ENCODE measurements around the gene HYAL1.
"Not testable (repeated sequence)": the region's sequence is repeated elsewhere in the genome, so short reads cannot be mapped to it uniquely, and the experiment has no call there.

The HYAL1 gene

DNA sequence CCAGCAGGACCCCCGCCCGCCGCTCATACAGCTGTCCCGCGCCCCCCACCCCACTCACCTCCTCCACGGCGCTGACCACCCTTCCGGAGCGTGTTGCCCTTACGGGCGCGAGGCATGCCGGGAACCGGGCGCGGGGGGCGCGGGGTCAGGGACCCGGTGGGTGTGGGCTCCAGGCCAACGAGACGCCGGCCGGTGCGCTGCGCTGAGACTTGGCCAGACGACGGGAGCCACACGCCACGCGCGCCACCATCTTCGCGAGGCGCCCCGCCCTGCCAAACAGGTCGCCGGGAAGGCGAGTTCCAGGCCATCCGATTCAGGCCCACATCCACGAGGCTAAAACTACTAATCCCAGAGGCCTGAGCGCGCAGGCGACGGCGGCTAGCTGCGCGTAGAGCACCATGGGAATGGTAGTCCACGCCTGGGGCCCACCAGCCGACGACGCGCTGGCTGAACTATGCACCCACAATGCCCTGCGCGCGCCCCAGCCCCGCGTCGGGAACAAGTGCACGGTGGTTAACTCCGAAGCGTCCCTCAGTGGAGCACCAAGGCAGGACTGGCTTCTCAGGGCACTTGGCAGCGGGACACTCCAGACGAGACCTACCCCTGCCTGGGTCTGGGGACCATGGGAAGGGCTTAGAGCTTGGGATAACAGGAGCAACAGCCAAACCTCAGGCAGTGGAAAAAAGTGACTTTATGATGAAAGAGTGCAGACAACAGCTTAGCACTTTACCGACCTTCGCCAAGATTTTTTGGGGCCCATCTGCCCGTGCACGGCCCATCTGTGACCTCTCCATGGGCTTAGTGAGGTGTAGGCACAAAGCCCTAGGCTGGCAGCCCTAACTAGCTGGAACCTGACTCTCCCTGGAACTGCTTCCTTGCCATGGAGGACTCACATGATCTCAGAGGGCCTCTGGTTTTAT lies 11.0 kb downstream of the HYAL1 start, which contains the start of gene IFRD2:
TSS of gene IFRD2 (minus strand) at position 271 of the 920 bp plus-strand sequence. CDS start at position 116, 155 bp downstream.
- TF ChIP-seq CTCF (IDR thresholded peaks at IDR 0.05) (no peak), ZFX (IDR thresholded peaks at IDR 0.05; ENCODE audit: borderline replicate concordance) (no peak)
- peak within 1 kb of the TSS; percentile 89 for H3K27ac ChIP-seq

DNA sequence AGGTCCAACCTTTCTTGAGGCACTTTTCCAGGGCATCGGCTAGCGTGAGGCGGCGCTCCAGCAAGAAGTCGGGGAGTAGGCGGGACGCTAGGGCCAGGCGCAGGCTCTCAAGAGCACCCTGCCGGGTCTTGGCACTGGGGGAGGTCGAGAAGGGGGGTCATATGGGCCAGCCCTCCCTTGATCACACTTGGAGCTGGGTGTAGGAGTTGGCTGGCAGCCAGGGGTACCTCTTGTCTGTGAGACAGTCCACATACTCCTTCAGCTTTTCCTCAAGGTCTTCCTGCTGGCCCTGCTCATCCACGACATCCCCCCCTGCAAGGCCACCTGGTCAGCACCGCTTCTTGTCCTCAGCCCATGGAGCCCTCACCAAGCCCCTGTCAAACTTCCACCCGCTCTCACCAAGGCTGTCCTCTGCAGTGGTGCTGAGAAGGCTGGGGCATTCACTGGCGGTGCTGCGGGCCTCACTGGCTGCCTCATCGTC lies 13.2 kb downstream of the HYAL1 start:
- TF ChIP-seq ZFX (IDR thresholded peaks at IDR 0.05; ENCODE audit: borderline replicate concordance) (no peak), CTCF (IDR thresholded peaks at IDR 0.05) (no peak)
- peak overlapping the region; percentile 89; the same call in 1 of the 2 replicates for H3K27ac ChIP-seq

DNA sequence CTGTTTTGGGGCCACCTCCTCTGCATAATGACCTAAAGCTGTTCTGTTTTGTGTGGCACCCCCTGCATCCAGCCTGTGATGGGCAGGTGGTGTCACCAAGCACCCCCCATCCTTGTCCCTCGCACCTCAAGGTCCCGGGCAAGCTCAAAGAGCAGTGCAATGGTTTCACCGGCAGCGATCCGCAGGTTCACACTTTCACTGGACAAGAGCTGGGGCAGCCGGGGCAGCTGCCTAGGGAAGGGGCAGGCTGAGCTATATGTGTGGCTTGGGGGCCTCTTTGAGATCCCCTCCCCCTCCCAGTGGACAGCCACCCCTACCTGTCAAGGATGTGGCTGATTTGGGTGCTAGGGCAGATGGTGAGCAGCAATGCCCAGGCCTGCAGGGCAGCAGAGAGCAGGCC lies 14.2 kb downstream of the HYAL1 start:
- TF ChIP-seq ZFX (IDR thresholded peaks at IDR 0.05; ENCODE audit: borderline replicate concordance) = no peak
- no peak for TF ChIP-seq CTCF (IDR thresholded peaks at IDR 0.05)
- H3K27ac ChIP-seq = no peak overlapping the region

DNA sequence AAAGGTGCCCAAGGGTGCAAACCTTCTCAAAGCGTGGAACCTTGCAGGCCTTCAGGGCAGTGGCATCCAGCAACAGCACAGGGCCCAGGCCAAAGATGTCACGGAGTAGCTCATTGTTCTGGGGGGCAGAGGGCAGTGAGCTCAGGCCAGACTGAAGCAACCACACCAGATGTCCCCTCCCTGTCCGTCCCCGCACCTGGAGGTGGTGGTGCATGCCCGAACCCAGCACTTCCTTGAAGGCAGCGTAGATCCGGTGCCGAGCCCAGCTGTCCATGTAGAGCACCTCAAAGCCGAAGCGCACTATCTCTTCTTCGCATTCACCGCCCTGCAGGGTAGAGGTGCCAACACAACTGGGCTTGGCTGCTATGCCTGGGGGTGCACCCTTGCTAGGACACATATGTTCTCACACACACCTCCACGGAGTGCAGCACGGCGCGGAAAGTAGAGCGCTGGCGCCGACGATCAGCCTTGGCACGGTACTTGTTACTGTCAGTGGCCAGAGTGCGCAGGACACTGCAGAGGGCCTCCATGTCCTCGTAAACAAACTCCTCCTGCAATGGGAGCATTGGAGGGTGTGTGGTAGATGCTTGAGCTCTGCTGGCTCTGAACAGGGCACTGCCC lies 14.9 kb downstream of the HYAL1 start:
- TF ChIP-seq CTCF (IDR thresholded peaks at IDR 0.05) (no peak), ZFX (IDR thresholded peaks at IDR 0.05; ENCODE audit: borderline replicate concordance) (no peak)
- no peak overlapping the region for H3K27ac ChIP-seq

- no peak overlapping the region for H3K27ac ChIP-seq
- TF ChIP-seq CTCF (IDR thresholded peaks at IDR 0.05) (no peak), ZFX (IDR thresholded peaks at IDR 0.05; ENCODE audit: borderline replicate concordance) (no peak)
These were observed 16.1 kb downstream of the HYAL1 start for GRCh38 chr3:50287262-50287661.

DNA sequence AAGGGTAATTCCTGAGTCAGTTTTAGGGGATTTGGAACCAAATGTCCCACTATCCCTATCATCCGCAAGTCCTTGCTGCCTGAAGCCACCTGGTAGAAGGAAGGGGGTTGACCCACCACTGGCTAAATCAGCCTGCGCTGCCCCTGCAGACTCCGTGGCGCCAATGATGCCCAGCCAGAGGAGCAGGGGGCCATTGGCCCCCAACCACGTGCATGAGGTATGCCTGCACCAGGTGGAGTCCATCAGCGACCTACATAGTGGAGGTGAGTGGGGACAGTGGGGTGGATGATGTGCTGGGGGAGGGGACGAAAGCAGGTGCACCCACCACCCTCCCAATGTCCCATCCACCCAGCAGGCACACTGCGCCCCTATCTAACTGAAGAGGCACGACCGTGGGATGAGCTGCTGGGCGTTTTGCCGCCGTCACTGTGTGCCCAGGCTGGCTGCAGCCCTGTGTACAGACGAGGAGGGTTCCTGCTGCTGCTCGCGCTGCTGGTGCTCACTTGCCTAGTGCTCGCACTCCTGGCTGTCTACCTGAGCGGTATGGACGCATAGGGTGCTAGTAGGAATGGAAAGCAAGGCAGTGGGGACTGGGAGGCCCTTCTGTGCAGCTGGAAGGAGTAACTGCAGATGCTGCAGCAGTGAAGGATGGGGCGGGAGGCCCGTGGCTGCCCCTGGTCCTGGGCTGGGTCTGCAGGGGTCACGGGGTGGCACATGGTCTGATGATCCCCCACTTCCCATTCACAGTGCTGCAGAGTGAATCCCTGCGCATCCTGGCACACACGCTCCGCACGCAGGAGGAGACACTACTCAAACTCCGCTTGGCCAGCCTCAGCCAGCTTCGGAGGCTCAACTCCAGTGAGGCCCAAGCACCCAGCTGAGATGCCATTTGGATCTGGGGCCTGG lies 16.8 kb downstream of the HYAL1 start:
- TF ChIP-seq CTCF (IDR thresholded peaks at IDR 0.05) = no peak
- no peak for TF ChIP-seq ZFX (IDR thresholded peaks at IDR 0.05; ENCODE audit: borderline replicate concordance)
- no peak overlapping the region for H3K27ac ChIP-seq

- not testable (repeated sequence) for H3K27ac ChIP-seq
These were observed 19.3 kb downstream of the HYAL1 start for GRCh38 chr3:50284121-50284520.

Measured in 22Rv1 (cell line).